Activated B cell treated with CpG ODN at 0.5 μM for 24 hours (primary cell): ENCODE results near the gene VAV2. TPM values are rescaled to one million over a fixed set of nuclear protein-coding genes. Genes with fewer than 3 reads are reported as not detected.
A peak's percentile ranks its signal among the peaks of the same experiment; 100 is the strongest.

ENCODE experiments used
- ATAC-seq: fragments of 200-7000 bp; cut with Tn5 transposase; one replicate; pipeline ENCODE4 v1.10.0; 2021; ENCODE audit warnings: low read depth, mild to moderate bottlenecking, moderate library complexity
- CTCF ChIA-PET: fragments of 350-600 bp; sonication (Branson Sonifier 250); formaldehyde crosslinking; loops from one replicate; lab custom pipeline; 2021; ENCODE audit warnings: antibody characterized with exemption; lab: Charles Lee
- POLR2A ChIA-PET: fragments of 350-600 bp; sonication (Branson Sonifier 250); formaldehyde crosslinking; loops from one replicate; lab custom pipeline; 2021; ENCODE audit warnings: antibody characterized with exemption; lab: Charles Lee
- DNase-seq: peaks from one replicate; pipeline ENCODE4 v3.0.0; 2022
- H3K27ac Mint-ChIP-seq: one replicate; pipeline ENCODE4 v1.8.0; 2020; ENCODE audit warnings: mixed read lengths
- H3K27me3 Mint-ChIP-seq: one replicate; pipeline ENCODE4 v1.8.0; 2021; ENCODE audit warnings: mixed read lengths
- H3K36me3 Mint-ChIP-seq: one replicate; pipeline ENCODE4 v1.8.0; 2021; ENCODE audit warnings: low read depth, mixed read lengths
- H3K4me1 Mint-ChIP-seq: one replicate; pipeline ENCODE4 v1.8.0; 2021; ENCODE audit warnings: mixed read lengths
- H3K4me3 Mint-ChIP-seq: one replicate; pipeline ENCODE4 v1.8.0; 2020; ENCODE audit warnings: mild to moderate bottlenecking, mixed read lengths
- H3K9me3 Mint-ChIP-seq: one replicate; pipeline ENCODE4 v1.8.0; 2020; ENCODE audit warnings: mixed read lengths
- CTCF ChIP-seq: fragments of 200-600 bp; IDR thresholded peaks from one replicate; pipeline ENCODE4 v1.8.0; 2022; ENCODE audit warnings: antibody characterized with exemption, mild to moderate bottlenecking
- intact Hi-C: fragments of 100-400 bp; cut with micrococcal nuclease; formaldehyde crosslinking; loops from one replicate; pipeline ENCODE4 v1.15.1; 2024
- total RNA-seq: library from RNA; stranded (reverse); gene quantifications from 2 replicates; pipeline ENCODE4 v1.2.3, GENCODE V29; 2022

VAV2 gene
- total RNA-seq, 1 donor from 2014 or later = 99.6 TPM

DNA sequence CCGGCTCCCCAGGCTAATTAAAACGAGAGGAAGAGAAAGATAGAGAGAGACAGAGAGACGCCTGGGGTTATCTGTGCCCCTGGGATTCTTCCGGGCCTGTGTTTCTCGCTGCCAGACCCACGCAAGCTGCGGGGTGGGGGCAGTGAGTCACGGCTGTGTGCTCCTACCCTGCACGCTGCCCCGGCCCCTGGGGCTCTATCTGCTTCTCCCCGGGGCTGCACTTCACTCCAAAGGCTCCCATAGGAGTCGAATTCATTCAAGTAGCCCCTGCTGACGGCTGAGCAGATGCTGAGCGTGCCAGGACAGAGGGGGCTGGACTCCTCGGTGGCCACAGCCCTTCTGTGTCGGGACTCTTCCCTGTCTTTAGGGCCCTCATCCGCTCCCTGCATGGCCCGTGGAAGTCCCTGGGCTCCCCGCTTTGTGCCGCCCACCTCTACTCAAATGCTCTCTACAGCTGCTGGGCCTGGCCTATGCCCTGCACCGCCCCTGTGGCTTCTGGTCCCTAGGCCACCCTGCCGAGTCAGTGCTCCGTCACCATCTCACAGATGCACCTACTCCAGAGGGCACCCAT, 276.7 kb downstream of the VAV2 start:
- no peak overlapping the region for H3K4me3 Mint-ChIP-seq
- peaks cover 33% of the 10 kb centered on the region for H3K27me3 Mint-ChIP-seq
- ChIA-PET POLR2A (no interaction called here), CTCF (no interaction called here)
- no peaks in the 10 kb centered on the region for H3K9me3 Mint-ChIP-seq
- intact Hi-C loops = no loop called here
- DNase-seq (peak; percentile 9), ATAC-seq (no peak)
- no peaks in the 10 kb centered on the region for H3K36me3 Mint-ChIP-seq
- TF ChIP-seq CTCF = no peak
- H3K27ac Mint-ChIP-seq = no peak overlapping the region
- H3K4me1 Mint-ChIP-seq = peaks cover 9% of the 10 kb centered on the region

GRCh38 chr9:133714606-133715294, 277.4 kb downstream of the VAV2 start:
- Mint-ChIP-seq H3K9me3 (no peaks in the 10 kb centered on the region), H3K27ac (no peak overlapping the region), H3K27me3 (peaks cover 30% of the 10 kb centered on the region), H3K36me3 (no peaks in the 10 kb centered on the region), H3K4me3 (no peak overlapping the region), H3K4me1 (peaks cover 12% of the 10 kb centered on the region)
- intact Hi-C loops = no loop called here
- DNase-seq (peak; percentile 9), ATAC-seq (no peak)
- no peak for TF ChIP-seq CTCF
- ChIA-PET CTCF (no interaction called here), POLR2A (no interaction called here)

GRCh38 chr9:133713960-133714495, 278.1 kb downstream of the VAV2 start:
- Mint-ChIP-seq H3K4me3 (no peak overlapping the region), H3K27ac (no peak overlapping the region), H3K36me3 (no peaks in the 10 kb centered on the region), H3K4me1 (peaks cover 19% of the 10 kb centered on the region), H3K27me3 (peaks cover 28% of the 10 kb centered on the region), H3K9me3 (no peaks in the 10 kb centered on the region)
- ChIA-PET CTCF (no interaction called here), POLR2A (no interaction called here)
- intact Hi-C loops = no loop called here
- ATAC-seq (no peak), DNase-seq (peak; percentile 7)
- TF ChIP-seq CTCF = no peak

DNA sequence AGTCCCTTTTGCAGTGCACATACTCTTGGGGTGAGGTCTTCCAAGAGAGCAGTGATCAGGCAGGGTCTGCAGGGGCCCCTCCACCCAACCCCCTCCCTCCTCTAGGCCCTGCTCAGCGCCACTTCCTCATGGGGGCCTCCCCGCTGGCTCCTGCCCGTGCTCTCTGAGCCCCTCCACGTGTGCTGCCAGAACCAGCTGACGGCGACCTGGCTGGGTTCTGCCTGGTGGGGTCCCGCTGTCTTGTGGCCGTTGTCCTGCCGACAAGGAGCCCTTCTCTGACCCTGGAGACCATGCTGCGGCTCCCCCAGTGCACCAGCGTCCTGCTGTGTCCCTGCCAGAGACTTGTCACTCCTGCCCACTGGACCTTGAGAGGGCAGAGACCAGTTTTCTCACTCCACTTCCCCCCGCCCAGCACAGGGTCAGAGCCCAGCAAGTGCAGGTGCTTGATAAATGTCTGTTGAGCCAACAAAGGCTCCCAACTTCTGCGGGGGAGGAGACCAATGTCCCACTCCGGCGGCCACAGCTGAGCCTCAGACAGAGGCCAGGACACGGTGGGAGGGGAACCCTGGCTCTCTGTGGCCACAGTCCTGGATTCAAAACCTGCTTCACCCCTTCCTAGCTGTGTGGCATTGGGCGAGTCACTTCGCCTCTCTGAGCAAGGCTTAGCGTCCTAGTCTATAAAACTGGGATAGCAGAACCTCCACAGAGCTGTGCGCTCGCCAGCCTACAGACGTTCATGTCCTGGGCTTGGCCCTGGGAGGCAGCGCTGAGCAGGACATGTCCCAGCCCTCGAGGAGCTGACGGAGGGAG, 278.8 kb downstream of the VAV2 start:
- Mint-ChIP-seq H3K4me3 (no peak overlapping the region), H3K4me1 (peaks cover 20% of the 10 kb centered on the region), H3K27me3 (peaks cover 28% of the 10 kb centered on the region), H3K9me3 (no peaks in the 10 kb centered on the region), H3K27ac (no peak overlapping the region), H3K36me3 (no peaks in the 10 kb centered on the region)
- ChIA-PET POLR2A (no interaction called here), CTCF (no interaction called here)
- no peak for TF ChIP-seq CTCF
- intact Hi-C loops = no loop called here
- peak; percentile 11 for DNase-seq
- ATAC-seq = no peak
